Right atrium auricular region (tissue), 2 donors: Measurements from ENCODE around the gene PLCG1. TPM values are rescaled to one million over a fixed set of nuclear protein-coding genes. Genes with fewer than 3 reads are reported as not detected.

Experiments
- DNase-seq: peaks from one replicate; pipeline ENCODE4 v3.0.0-alpha.2; 2019; ENCODE audit warnings: low spot score
- H3K27ac ChIP-seq, 2 donors: fragments of 200-600 bp; sonication (generic); 1 replicate in 1 of 2; 2 replicates in 1 of 2; pipeline ENCODE4 v1.5.1; 2016 to 2019
- H3K27me3 ChIP-seq, 2 donors: fragments of 200-600 bp; sonication (generic); one replicate each; pipeline versions ENCODE4 v1.5.1 to v1.6.0; 2017 to 2019
- H3K36me3 ChIP-seq: fragments of 200-600 bp; sonication (generic); one replicate; pipeline ENCODE4 v1.5.1; 2016
- H3K4me1 ChIP-seq, 2 donors: fragments of 200-600 bp; sonication (generic); one replicate each; pipeline versions ENCODE4 v1.5.1 to v1.6.0; 2017 to 2019
- H3K4me3 ChIP-seq, 2 donors: fragments of 200-600 bp; sonication (generic); 1 replicate in 1 of 2; 2 replicates in 1 of 2; pipeline ENCODE4 v1.5.1; 2017 to 2019; ENCODE audit warnings: mild to moderate bottlenecking in 1 of 2, moderate library complexity in 1 of 2
- H3K9me3 ChIP-seq, 2 donors: fragments of 200-600 bp; sonication (generic); one replicate each; pipeline ENCODE4 v1.5.1; 2019
- total RNA-seq, 2 donors: library from RNA; depleted of rRNA; stranded (reverse); fragments of >200 nt; gene quantifications; one replicate each; pipeline ENCODE4 v1.1.0, GENCODE V29; 2016
- TF ChIP-seq, protein P1 (sequence below), 2 donors: fragments of 200-600 bp; sonication (generic); IDR thresholded peaks; one replicate each; pipeline ENCODE4 v1.5.1; 2019; ENCODE audit warnings: antibody characterized with exemption in 2 of 2

PLCG1 gene
- total RNA-seq, 2 donors from 2014 or later, result 24.1 to 59.5 TPM

DNA sequence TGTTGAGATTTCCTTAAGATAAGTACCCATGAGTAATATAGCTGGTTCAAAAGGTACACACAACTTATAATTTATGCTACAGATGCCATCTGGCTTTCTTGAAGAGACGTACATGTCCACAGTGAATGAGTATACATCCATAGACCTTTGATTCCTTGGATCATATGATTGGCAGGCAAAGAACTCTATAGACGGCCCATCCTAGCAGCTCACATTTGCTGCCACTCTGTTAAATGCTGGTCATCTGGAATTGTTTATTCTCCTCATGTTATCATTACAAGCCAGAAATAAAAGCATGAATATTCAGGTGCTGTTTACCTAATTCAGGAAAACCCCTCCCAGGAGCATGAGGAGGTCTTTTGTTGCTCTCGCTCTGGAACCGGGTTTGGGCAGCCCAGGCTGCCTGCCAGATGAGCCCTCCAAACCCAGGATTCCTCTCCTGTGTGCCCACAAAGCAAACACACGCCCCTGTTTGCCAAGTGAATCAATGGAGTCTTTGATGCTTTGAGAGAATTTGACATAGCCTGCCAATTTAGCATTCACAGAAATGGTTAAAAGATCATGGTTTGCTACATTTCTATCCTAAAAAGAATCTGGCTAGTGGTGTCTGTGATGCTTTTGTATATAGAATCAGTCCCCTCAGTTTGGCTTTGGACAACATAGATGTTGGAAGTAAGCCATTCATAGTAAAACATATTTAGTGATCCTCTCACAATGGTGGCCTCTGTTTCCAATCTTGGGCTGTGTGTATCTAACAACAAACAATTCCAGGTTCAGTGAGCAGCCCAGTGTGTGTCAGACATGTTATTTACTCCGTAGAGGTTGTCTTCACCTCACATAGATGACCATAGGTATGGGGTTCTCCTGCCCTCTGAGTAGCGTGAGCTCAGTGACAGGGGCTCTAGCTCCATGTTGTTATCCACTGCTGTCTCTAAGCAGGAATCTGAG is 17.5 kb upstream of the PLCG1 start:
- H3K4me1 ChIP-seq, result no peaks in the 10 kb centered on the region
- TF ChIP-seq, protein P1, sequence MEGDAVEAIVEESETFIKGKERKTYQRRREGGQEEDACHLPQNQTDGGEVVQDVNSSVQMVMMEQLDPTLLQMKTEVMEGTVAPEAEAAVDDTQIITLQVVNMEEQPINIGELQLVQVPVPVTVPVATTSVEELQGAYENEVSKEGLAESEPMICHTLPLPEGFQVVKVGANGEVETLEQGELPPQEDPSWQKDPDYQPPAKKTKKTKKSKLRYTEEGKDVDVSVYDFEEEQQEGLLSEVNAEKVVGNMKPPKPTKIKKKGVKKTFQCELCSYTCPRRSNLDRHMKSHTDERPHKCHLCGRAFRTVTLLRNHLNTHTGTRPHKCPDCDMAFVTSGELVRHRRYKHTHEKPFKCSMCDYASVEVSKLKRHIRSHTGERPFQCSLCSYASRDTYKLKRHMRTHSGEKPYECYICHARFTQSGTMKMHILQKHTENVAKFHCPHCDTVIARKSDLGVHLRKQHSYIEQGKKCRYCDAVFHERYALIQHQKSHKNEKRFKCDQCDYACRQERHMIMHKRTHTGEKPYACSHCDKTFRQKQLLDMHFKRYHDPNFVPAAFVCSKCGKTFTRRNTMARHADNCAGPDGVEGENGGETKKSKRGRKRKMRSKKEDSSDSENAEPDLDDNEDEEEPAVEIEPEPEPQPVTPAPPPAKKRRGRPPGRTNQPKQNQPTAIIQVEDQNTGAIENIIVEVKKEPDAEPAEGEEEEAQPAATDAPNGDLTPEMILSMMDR (IDR thresholded peaks at IDR 0.05), result no peak
- H3K9me3 ChIP-seq, result no peaks in the 10 kb centered on the region
- no peak overlapping the region for H3K4me3 ChIP-seq
- DNase-seq, result no peak
- H3K27me3 ChIP-seq, result no peaks in the 10 kb centered on the region
- peaks cover 97% of the 10 kb centered on the region for H3K36me3 ChIP-seq
- H3K27ac ChIP-seq, result no peak overlapping the region

GRCh38 chr20:41121399-41121798 is 15.9 kb upstream of the PLCG1 start:
- H3K4me3 ChIP-seq, result no peak overlapping the region
- no peak for DNase-seq
- no peak overlapping the region for H3K27ac ChIP-seq
- TF ChIP-seq, protein P1 (IDR thresholded peaks at IDR 0.05), result no peak
- peaks cover 95% of the 10 kb centered on the region for H3K36me3 ChIP-seq
- H3K27me3 ChIP-seq, result no peaks in the 10 kb centered on the region
- no peaks in the 10 kb centered on the region for H3K9me3 ChIP-seq
- no peaks in the 10 kb centered on the region for H3K4me1 ChIP-seq

DNA sequence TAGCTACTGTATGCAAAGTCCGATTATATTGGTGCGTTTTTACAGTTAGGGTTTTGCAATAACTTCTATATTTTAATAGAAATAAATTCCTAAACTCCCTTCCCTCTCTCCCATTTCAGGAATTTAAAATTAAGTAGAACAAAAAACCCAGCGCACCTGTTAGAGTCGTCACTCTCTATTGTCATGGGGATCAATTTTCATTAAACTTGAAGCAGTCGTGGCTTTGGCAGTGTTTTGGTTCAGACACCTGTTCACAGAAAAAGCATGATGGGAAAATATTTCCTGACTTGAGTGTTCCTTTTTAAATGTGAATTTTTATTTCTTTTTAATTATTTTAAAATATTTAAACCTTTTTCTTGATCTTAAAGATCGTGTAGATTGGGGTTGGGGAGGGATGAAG is 13.7 kb upstream of the PLCG1 start:
- Histone ChIP-seq H3K27me3 (no peaks in the 10 kb centered on the region), H3K27ac (no peak overlapping the region), H3K4me1 (no peaks in the 10 kb centered on the region), H3K4me3 (no peak overlapping the region), H3K9me3 (no peaks in the 10 kb centered on the region), H3K36me3 (peaks cover 73% of the 10 kb centered on the region)
- TF ChIP-seq, protein P1 (IDR thresholded peaks at IDR 0.05), result no peak
- DNase-seq, result no peak

DNA sequence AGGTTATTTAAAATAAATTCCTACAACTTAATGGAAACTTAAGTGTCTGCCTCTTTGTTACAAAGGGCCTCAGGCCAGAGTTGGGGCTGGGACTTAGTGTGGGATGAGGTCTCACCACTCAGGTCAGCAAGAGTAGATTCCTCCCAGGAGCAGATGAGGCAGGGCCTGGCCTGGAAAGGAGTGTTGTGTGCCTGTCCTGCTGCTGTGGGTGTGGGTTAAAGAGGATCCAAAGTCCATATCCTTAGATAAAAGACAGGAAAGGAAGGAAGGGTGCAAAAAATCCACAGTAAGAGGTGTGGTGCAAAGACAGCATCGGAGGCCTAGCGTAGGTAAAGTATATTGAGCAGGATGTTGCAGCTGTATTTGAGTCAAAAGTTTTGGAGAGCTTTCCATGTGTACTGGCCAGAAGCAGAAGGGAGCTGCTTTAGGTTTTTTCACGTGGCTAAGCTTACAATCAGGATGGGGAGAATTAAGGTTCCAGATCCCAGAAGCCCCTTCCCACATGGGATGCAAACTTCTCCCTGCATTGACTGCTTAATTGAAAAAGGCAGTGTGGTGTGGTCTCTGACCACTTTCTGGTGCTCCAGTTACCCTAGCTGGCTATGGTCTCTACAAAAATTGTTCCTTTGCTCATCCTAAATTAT is 12.8 kb upstream of the PLCG1 start:
- no peaks in the 10 kb centered on the region for H3K27me3 ChIP-seq
- no peak for DNase-seq
- TF ChIP-seq, protein P1 (IDR thresholded peaks at IDR 0.05), result no peak
- H3K27ac ChIP-seq, result no peak overlapping the region
- H3K9me3 ChIP-seq, result no peaks in the 10 kb centered on the region
- no peaks in the 10 kb centered on the region for H3K4me1 ChIP-seq
- peaks cover 63% of the 10 kb centered on the region for H3K36me3 ChIP-seq
- H3K4me3 ChIP-seq, result no peak overlapping the region

DNA sequence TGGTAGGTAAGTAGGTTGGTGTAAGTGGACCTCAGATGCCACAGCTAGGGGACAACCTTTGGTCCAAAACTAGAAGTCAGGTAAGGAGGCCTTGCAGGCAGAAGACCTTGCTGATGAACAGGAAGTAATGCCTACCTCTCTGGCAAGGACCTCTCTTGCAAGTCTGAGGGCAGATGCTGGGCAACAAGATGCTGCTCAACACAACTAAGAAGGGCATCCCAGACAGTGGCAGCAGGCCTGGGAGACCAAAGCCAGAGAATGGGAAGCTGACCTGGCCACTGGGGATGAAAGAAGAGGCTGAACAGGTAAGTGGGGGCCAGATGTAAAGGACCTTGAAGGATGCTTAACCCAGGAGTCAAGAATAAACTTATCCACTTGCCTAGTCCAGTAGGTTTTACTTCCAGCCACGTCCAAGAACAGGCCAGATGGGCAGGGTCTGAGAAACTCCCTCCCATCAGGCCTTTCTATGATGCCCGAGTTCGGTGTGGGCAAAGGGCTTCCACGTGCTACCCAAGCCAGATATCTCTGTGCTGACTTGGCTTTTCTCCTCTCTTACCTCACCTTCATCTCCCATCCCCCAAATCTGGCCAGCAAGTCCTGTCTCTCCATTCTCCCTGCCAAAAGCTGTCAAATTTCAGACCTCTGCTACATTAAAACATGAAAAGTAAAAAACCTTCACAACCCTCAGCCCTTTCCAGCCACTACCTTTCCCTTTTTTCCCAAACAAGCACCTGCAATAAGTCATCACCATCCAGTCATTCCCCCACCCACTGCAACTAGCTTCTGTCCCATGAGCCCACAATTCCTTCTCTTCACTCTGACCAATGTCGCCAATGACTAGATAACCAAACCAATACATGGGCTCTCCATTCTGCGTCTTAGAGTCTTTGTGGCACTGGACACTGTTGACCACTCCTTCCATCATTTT is 11.5 kb upstream of the PLCG1 start:
- Histone ChIP-seq H3K27ac (no peak overlapping the region), H3K4me3 (no peak overlapping the region), H3K4me1 (no peaks in the 10 kb centered on the region), H3K27me3 (no peaks in the 10 kb centered on the region), H3K36me3 (peaks cover 51% of the 10 kb centered on the region), H3K9me3 (no peaks in the 10 kb centered on the region)
- TF ChIP-seq, protein P1 (IDR thresholded peaks at IDR 0.05), result no peak
- no peak for DNase-seq
